GM21360 (cell line): ENCODE data around the gene IFI27L1.

Source experiments
- ATAC-seq: cut with Tn5 transposase; IDR thresholded peaks from one replicate; pipeline ENCODE4 v1.9.1; 2021; ENCODE audit warnings: mild to moderate bottlenecking, moderate library complexity; ENCODE audit not compliant: unreplicated experiment

IFI27L1 gene, protein sequence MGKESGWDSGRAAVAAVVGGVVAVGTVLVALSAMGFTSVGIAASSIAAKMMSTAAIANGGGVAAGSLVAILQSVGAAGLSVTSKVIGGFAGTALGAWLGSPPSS

DNA sequence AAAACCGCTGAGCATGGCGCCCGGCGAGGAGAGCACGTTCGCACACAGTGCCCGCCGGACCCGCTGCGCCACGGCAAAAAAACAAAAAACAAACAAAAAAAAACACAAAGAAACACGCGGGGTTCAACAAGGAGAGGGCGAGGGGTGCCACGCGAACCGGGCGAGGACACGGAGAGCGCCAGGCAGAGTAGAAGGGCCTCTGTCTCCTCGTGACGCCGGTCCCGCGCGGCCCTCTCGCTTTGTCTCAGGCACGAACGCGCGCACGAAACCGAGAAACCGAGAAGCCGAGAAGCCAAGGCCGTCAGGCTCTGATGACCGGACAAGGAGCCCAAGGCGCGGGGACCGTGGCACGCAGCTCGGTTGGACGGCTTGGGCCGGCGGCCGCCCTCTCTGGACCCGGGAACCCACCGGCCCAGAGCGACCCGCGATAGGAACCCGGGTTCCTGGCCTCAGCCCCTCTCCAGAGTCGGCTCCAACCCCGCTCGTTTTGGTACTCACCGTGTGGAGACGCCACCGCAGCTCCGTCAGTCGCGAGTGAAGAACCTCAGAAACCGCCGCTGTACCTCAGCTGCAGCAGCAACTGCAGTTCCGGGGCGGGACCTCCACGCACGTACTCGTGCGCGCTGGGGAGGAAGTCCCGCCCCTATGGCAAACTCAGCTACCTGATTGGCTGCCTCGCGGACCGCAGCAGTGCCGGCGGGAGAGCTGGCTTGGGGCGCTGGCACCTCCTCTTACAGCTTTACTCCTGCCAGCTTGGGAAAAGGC is at the start of gene IFI27L1, which contains the start of gene DDX24:
TSS of gene IFI27L1 (plus strand) at position 690 of the 765 bp plus-strand sequence. CDS start 15,628 bp downstream, outside the sequence.
TSS of gene DDX24 (minus strand) at position 582 of the 765 bp plus-strand sequence. CDS start 1,460 bp downstream, outside the sequence.
- ATAC-seq, result peak; percentile 96

DNA sequence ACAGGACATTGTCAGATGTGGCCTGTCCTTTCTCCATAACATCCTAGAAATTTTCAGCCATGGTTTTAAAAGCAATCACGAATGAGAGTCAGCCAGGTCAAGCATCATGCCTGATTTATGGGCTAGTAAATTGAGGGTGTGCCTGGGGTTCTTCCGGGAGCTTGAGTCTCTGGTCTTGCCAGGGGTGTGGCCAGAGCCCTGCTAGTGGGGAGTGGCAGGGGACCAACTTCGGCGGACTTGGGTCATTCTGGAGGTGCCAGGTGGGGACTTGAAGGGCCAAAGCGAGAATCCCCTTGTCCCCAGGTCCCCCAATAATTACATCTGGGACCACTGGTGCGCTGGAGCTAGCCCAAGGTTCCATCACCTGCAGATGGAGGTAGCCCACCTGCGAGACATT is 49.2 kb upstream of the IFI27L1 start:
- no peak for ATAC-seq

DNA sequence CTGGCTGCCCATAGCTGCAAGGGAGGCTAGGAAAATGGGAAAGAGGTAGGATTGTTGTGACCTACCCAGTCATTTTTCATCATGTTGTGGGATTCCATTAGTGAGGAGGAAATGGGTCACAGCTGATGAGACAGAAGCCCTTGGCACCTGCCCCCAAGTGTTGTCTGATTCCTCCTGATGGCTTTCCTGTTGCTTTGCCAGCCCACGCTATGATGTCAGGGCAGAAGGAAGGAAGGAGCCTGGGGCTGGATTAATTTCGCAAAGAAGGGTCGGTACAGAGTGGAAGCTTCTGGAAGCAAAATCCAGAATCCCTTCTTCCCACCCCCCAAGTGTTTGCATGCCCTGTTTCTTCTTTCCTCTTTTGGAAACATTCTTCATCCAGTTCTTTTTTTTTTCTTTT is 46.2 kb upstream of the IFI27L1 start:
- no peak for ATAC-seq

DNA sequence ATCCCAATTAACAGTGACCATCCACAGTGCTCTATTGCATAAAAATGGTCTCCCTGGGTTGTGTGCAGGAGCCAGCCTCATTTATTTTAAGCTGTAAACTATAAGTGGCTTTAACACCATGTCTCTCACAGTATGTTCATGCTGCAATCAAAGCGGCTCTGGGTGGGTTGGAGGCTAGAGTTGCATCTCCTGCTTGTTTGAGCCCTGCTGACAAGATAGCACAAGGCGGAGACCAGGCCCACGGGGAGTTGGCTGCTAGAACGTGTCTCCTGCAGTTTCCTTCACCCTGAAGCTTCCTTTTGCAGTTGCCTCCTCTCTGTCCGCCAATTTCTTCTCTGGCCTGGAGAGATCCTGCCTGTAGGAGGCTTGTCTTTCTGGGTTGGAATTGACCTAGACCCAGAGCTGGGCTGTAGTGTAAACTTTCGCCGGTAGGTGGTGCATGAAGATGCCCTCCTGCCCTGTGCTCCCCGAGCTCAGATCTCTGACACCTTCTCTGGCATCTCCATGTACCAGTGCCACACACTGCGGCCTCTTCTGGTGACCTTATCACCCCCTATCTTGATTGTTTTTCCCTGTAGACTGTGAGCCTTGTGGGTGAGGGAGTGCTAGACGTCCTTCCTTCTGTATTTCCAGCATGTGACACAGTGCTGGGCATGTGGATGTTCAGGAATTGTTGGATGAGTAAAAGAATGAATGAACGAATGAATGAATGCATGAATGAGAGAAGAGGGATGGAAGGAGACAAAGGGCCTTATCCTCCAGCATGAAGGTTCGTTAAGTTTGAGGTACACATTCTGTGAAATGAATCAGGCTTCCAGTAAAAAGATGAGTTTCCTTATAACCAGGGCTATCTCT is 44.6 kb upstream of the IFI27L1 start:
- ATAC-seq, result peak; percentile 88

DNA sequence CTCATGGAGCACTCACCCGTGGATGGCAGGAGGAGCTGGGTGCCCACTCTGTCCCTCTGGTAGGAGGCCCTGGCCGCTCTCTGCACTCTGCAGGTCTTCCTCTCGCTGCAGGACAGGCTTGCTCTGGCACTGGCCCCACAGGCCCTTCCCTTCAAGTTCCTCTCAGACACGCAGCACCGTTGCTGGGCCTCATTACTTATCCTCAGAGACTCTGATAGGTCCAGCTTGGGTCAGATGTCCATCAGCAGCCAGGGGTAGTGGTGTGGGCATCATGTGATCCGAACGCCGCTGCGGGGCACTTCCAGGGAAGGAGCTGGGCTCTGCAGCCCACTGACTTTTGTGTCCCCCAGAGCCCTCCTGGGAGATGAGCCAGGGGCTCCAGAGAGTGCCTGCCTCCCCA is 43.2 kb upstream of the IFI27L1 start:
- no peak for ATAC-seq

DNA sequence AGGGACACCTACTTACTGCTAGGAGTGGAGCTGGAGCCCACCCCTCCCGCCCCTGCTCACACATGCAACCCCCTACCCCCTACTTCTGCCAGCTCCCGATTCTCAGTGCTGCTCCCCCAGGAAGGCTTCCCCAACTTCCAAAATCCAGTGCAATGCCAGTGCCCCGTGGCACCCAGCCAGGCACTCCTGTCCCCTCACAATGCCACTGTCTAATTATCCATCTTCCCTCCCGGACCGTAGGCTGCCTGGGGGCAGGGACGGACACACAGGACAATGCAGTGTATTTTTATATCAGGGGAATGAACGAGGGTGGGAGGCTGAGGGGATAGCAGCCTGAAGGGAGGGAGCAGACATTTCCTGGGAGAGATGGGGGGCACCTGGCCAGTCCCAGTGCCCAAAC is 42.6 kb upstream of the IFI27L1 start:
- no peak for ATAC-seq

DNA sequence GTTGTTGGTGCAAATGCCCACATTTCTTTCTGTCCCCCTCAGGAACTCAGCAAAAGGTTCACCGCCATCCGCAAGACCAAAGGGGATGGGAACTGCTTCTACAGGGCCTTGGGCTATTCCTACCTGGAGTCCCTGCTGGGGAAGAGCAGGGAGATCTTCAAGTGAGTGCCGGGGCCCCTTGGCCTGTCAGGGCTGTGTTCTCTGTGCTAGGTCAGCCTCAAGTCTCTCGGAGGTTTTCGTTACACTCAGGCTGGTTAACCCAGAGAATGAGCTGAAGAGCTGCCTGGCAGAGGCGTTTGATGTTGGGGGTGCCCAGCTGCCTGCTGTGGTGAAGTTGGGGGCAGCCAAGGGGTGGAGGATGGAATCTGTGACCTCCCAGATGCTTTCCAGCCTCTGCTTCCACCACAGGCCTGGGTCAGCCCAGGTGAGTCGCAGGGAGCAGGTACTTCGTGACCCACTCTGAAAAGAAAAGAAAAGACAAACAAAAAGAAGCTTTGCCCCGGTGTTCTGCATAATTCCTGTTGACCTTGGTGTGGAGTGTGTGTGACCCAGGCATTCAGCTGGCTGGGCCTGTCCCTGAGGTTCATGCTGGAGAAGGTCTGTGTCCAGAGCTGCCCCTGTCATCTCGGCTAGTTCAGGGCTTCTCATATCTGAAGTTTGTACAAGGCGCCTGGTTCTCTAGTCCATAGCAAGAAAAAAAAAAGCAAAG is 42.0 kb upstream of the IFI27L1 start:
- no peak for ATAC-seq

DNA sequence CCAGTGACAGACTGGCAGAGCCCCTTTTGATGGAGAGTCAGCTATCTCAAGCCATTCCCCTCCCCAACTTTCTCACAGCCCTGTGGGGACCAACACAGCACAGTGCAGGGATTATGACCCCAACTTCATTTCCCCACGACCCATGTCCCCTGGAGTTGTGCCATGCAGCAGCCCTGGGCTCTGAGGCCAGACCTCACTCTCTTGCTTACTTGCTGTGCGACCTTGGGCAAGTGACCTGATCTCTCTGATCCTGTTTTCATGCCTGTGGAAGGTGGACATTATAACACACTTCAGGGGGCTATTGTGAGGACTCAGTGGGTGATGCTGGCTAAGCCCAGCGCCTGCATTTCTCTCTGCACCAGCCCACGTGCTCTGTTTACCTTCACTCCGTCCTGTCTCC is 40.9 kb upstream of the IFI27L1 start:
- no peak for ATAC-seq

DNA sequence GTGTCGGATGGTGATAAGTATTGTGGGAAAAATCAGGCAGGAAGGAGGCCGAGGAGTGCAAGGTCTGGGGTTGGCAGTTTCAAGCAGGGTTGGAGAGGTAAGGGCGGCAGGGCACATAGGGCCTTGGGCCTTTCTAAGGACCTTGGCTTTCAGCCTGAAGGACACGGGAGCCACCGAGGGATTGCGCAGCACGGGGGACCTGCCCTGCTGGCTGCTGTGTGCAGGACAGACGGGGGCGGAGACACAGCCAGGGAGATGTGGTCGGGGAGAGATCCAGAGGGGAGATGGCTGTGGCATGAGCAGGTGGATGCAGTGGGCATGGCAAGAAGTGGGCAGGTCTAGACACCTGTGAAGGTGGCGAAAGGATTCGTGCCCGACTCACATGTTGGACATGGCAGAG is 40.3 kb upstream of the IFI27L1 start:
- no peak for ATAC-seq

DNA sequence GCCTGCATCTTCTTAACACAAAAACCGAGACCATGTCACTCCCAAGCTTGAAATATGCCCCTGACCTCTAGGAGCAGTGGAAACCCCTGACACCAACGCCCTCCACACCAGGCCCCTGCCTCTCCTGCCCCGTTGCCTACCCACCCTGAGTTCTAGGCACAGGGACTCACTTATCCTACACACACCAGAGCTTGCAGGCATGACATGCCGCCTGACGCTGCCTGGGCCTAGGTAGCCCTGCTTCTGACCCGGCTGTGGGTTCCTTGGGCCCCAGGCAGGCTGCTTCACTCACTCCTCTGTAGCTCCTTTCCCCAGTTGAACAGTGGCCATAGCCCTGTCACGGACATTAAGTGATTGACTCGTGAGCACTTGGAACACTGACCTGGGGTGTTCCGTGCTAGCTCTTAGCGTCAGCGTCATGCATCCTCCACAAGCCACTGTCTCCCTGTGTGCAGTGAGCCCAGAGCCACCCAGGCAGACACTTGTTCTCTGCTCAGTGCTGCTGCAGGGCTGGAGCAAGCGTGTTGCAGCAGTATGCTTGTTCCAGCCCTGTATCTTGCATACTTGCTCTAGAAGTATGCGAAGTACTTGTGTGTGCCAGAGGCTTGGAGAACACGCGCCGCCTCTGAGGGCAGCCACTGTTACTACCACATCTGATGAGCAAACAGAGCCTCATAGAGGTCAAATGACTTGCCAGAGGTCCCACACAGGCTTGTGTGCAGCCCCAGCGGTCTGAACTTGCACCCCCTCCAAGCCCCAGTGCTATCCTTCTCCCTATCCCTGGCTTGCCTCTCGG is 39.4 kb upstream of the IFI27L1 start:
- no peak for ATAC-seq

DNA sequence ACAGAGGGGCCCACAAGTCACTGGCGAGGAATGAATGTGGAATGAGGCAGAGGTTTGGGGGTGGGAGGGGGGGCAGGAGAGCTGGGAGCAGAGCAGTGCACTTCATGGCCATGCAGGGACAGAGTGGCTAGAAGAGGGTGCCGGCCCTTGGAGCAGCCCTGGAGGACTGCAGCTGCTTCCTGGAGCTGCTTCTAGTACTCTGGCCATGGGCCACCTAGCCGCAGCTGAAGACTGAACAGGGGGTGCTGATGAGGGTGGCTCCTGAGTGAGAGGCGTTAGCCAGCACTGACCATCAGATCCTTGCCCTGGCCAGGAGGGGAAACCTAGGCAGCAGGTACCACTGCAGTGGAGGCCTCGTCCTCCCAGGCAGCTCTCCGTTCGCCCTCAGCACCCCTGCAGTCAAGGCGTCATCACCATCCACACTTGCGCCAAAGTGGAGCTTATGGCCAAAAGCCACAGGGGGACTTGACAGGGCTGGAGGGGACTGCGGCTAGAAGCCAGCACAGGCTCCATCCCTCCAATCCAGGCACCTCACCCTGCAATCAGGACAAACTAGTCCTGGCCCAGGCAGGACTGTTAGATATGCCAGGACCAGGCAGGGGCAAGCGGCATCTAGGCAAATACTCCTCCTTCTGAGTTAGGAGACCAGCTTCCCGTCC is 38.5 kb upstream of the IFI27L1 start:
- ATAC-seq, result no peak

DNA sequence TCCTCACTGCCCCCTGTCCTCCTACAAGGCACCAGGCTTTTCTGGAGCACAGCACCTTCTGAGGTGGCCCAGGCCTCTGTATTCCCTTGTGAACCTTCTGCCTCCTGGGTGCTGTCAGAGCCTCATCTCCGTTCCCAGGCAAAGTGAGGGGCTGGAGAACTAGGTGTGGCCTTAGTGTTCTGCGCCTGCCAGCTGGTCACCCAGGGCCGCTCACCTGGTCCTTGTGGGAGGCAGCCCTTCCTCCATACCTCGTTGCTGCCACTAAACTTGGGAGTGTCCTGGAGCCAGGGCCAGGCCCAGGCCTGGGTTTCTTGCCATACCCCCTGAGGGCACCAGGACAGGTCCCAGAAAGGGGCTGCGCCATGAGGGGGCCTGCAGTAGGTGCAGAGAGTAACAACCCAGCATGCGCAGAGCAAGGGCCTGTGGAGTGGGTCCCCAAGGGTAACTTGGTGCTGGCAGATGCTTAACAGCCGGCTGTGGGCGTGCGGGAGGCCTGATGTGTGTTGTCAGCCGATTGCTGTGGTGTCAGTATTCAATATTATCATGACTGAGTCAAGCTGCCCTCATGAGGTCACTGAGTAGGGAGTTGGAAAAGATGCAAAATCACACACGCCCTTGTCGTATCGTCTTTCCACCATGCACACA is 37.9 kb upstream of the IFI27L1 start:
- no peak for ATAC-seq

DNA sequence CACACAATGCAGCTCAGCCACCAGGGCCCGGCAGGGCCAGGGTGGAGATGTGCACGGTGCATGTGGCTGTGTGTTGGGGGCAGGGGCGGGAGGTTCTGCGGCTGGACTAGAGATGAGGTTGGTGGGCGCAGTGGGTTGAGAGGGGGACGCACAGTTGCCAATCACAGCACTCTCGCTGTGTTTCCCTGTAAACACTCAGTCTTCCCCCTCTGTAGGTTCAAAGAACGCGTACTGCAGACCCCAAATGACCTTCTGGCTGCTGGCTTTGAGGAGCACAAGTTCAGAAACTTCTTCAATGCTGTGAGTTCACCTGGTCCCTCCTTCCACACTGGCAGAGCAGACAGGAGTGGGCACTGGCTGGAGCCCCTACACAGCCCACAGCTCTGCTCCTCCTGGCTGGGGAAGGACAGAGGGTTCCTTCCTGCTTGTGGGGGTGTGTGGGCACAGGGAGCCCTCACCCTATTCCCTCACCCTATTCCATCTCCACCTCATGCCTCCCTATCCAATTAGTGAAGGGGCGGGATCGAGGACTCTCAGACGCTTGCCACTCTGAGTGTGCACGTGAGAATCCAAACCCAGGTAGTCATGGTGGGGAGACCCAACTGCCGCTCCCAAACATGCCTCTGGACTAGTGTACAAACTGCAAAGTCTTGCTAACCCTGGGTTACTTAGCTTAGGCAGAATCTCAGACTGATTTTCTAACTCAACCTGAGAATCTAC is 37.2 kb upstream of the IFI27L1 start:
- no peak for ATAC-seq

DNA sequence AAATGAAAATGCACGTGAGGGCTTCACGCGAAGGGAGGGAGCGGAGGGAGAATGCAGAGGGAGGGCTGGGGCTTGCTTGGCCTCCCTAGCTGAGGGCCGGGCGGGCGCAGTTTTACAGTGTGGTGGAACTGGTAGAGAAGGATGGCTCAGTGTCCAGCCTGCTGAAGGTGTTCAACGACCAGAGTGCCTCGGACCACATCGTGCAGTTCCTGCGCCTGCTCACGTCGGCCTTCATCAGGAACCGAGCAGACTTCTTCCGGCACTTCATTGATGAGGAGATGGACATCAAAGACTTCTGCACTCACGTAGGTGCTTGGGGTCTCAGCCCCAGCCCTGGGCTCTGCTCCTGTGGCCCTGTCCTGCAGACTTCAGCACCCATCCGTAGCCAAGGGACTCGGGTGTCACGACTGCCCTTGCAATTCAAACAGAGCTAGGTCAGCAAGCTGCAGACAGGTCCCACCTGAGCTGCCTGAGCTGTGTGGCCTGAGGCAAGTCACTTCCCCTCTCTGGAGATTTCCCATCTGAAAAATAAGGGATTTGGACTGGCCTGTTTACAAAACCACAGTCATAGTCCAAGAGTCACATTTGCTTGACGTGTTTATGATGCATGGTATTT is 36.5 kb upstream of the IFI27L1 start:
- ATAC-seq, result no peak

DNA sequence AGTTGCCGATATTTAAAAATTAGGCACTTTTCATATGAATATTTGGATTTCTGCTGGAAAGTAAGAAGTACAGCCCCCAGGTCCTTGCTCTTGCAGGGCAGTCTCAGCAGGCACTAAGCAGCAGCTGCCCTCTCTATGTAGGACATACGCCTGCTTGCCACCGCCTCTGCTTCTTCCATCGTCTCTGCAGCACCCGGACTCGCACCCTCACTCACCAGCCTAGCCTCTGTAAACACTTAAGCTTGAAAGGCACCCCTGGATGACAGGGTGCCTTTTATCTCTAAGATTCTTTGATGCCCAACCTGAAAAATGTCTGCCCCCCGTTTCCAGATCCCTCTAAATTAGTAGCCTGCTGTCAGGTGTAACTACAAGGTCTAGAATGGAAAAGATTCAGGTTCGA is 36.0 kb upstream of the IFI27L1 start:
- no peak for ATAC-seq

DNA sequence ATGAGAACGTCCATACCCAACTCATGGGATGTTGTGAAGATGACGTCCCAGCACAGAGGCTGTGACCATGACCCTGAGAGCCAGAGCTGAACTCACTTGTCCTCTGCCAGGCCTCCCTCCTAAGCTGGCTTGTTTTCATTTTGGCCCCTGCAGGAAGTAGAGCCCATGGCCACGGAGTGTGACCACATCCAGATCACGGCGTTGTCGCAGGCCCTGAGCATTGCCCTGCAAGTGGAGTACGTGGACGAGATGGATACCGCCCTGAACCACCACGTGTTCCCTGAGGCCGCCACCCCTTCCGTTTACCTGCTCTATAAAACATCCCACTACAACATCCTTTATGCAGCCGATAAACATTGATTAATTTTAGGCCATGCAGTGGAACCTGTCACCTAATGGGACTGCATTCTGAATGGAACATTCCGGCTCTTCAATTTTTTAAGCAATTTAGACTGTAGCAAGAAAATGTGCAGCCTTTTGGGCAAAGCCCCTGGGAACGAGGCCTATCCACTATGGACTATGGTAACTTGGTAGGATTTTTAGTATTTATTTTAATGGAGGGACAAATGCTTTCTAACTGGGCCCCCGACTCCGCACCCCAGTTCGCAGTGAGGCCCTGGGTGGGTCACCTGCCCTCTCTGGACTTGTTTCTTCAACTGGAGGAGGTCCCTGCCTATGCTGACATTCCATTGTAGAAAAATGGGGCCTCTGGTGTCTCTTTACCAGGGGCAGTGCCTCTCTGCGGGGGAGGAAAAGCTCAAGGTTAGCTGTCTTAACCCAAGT is 35.4 kb upstream of the IFI27L1 start:
- ATAC-seq, result no peak

DNA sequence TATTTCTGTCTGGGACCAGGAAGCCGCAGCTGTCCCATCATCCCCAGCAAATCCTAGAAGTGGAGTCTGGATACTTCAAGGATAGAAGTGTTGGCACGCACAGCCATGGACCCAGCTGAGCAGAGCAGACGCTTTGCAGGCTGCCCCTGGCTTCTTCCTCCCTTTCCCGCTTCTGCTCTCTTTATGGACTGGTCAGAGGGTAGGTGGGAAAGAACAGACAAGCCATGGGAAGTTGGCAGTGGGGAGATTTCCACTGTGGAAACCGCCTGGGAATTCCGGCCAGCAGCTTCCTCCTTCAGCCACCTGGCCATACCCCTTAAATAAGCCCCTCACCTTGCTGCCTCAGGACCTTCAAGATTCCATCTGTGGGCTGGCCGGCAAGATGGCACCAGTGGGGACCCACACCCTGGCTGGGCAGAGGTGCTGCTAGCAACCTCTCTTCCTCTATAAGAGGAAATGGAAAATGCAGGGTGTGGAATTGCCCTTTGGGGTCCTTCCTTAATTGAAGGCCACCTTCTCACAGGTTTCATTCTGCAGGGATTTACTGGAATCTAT is 34.3 kb upstream of the IFI27L1 start:
- ATAC-seq, result no peak
